Measurements from ENCODE around the gene COQ4.

COQ4 gene

GRCh38 chr9:128304136-128304970, 18.3 kb upstream of the COQ4 start:
- TF ChIP-seq CTCF (IDR thresholded peaks at IDR 0.05; ENCODE audit: control extremely low read depth, extremely low read depth, low read depth, missing control alignments): no peak
- CTCF ChIA-PET: interaction anchor here (1.2 to 4.4 kb wide), 4 partner anchors 8 to 134 kb away, joined by 3 to 20 read pairs (median 7); no protein-coding TSS in a partner anchor
- POLR2A ChIA-PET: interaction anchor here (0.6 kb wide), 1 partner anchor 9 kb away, joined by 3 read pairs; no protein-coding TSS in a partner anchor
- no peak for DNase-seq (ENCODE audit: extremely low spot score)

GRCh38 chr9:128304971-128305288, 17.7 kb upstream of the COQ4 start:
- ChIA-PET CTCF (interaction anchor here (1.2 to 4.4 kb wide), 4 partner anchors 9 to 134 kb away, joined by 3 to 20 read pairs (median 7); no protein-coding TSS in a partner anchor), POLR2A (no interaction called here)
- TF ChIP-seq CTCF (IDR thresholded peaks at IDR 0.05; ENCODE audit: control extremely low read depth, extremely low read depth, low read depth, missing control alignments): no peak
- no peak for DNase-seq (ENCODE audit: extremely low spot score)

GRCh38 chr9:128309551-128309950, 13.1 kb upstream of the COQ4 start:
- CTCF ChIA-PET: interaction anchor here (1.4 to 5.1 kb wide), 3 partner anchors 13 to 32 kb away, joined by 3 to 31 read pairs (median 6); no protein-coding TSS in a partner anchor
- TF ChIP-seq CTCF (IDR thresholded peaks at IDR 0.05; ENCODE audit: control extremely low read depth, extremely low read depth, low read depth, missing control alignments): no peak
- no peak for DNase-seq (ENCODE audit: extremely low spot score)
- POLR2A ChIA-PET: interaction anchor here (0.5 to 0.7 kb wide), 2 partner anchors 65 to 466 kb away, joined by 3 read pairs; no protein-coding TSS in a partner anchor

- CTCF ChIA-PET: interaction anchor here (1.2 to 5.1 kb wide), 4 partner anchors 14 to 120 kb away, joined by 3 to 31 read pairs (median 4); no protein-coding TSS in a partner anchor
- no peak for DNase-seq (ENCODE audit: extremely low spot score)
- POLR2A ChIA-PET: no interaction called here
- no peak for TF ChIP-seq CTCF (IDR thresholded peaks at IDR 0.05; ENCODE audit: control extremely low read depth, extremely low read depth, low read depth, missing control alignments)
These were observed 12.2 kb upstream of the COQ4 start for GRCh38 chr9:128310461-128310860.

- no peak for DNase-seq (ENCODE audit: extremely low spot score)
- TF ChIP-seq CTCF (IDR thresholded peaks at IDR 0.05; ENCODE audit: control extremely low read depth, extremely low read depth, low read depth, missing control alignments): no peak
- ChIA-PET CTCF (interaction anchor here (1.1 to 2.2 kb wide), 3 partner anchors 19 to 27 kb away, joined by 3 to 8 read pairs (median 5); no protein-coding TSS in a partner anchor), POLR2A (interaction anchor here (0.6 kb wide), 1 partner anchor 13 kb away, joined by 5 read pairs; no protein-coding TSS in a partner anchor)
These were observed 7.9 kb upstream of the COQ4 start for GRCh38 chr9:128314697-128315096.

- no peak for TF ChIP-seq CTCF (IDR thresholded peaks at IDR 0.05; ENCODE audit: control extremely low read depth, extremely low read depth, low read depth, missing control alignments)
- ChIA-PET POLR2A (no interaction called here), CTCF (interaction anchor here (1.8 to 2.3 kb wide), 3 partner anchors 12 to 46 kb away, joined by 5 to 7 read pairs (median 6); no protein-coding TSS in a partner anchor)
- no peak for DNase-seq (ENCODE audit: extremely low spot score)
These were observed 6.2 kb upstream of the COQ4 start for GRCh38 chr9:128316421-128316820.

Measured in GM10248 (cell line).